Activated CD4-positive, alpha-beta T cell treated with anti-CD3 and anti-CD28 coated beads for 36 hours (primary cell): ENCODE results near the gene OR4Q2. TPM values are rescaled to one million over a fixed set of nuclear protein-coding genes. Genes with fewer than 3 reads are reported as not detected.
"Not testable (repeated sequence)": the region's sequence is repeated elsewhere in the genome, so short reads cannot be mapped to it uniquely, and the experiment has no call there.

Source experiments
- ATAC-seq: fragments of 200-7000 bp; cut with Tn5 transposase; one replicate; pipeline ENCODE4 v1.10.0; 2021; ENCODE audit warnings: mild to moderate bottlenecking, moderate library complexity
- CTCF ChIA-PET: fragments of 350-600 bp; sonication (Branson Sonifier 250); formaldehyde crosslinking; loops from one replicate; lab custom pipeline; 2021; ENCODE audit warnings: antibody characterized with exemption; lab: Charles Lee
- POLR2A ChIA-PET: fragments of 350-600 bp; sonication (Branson Sonifier 250); formaldehyde crosslinking; loops from one replicate; lab custom pipeline; 2021; ENCODE audit warnings: antibody characterized with exemption, inconsistent platforms; lab: Charles Lee
- DNase-seq: peaks from one replicate; pipeline ENCODE4 v3.0.0-alpha.2; 2020
- H3K27ac Mint-ChIP-seq: one replicate; pipeline ENCODE4 v1.8.0; 2021; ENCODE audit warnings: mixed read lengths
- H3K27me3 Mint-ChIP-seq: one replicate; pipeline ENCODE4 v1.8.0; 2021; ENCODE audit warnings: mixed read lengths
- H3K36me3 Mint-ChIP-seq: one replicate; pipeline ENCODE4 v1.8.0; 2021; ENCODE audit warnings: low read depth, mixed read lengths
- H3K4me1 Mint-ChIP-seq: one replicate; pipeline ENCODE4 v1.8.0; 2021; ENCODE audit warnings: mixed read lengths
- H3K4me3 Mint-ChIP-seq: one replicate; pipeline ENCODE4 v1.8.0; 2021; ENCODE audit warnings: mild to moderate bottlenecking, moderate library complexity, mixed read lengths
- H3K9me3 Mint-ChIP-seq: one replicate; pipeline ENCODE4 v1.8.0; 2021; ENCODE audit warnings: low read depth, mixed read lengths
- intact Hi-C, 2 experiments: fragments of 100-400 bp; cut with DNase I in 1 of 2; cut with micrococcal nuclease in 1 of 2; formaldehyde crosslinking; loops; one replicate each; pipeline versions ENCODE4 v1.14.2 to v1.15.1; 2022 to 2024; cut with DNase I, micrococcal nuclease
- total RNA-seq, 2 experiments: library from RNA; stranded (reverse); gene quantifications; one replicate each; pipeline ENCODE4 v1.2.3, GENCODE V29; 2021

OR4Q2 gene
- total RNA-seq = not detected

- Mint-ChIP-seq H3K4me3 (no peak within 1 kb of the TSS), H3K36me3 (no peaks in the 10 kb centered on the region), H3K27me3 (peaks cover 2% of the 10 kb centered on the region), H3K9me3 (no peaks in the 10 kb centered on the region), H3K27ac (no peak within 1 kb of the TSS), H3K4me1 (no peaks in the 10 kb centered on the region)
- ChIA-PET POLR2A (no interaction called here), CTCF (no interaction called here)
- intact Hi-C loops = loop anchor here in 1 of 2 experiments (10.0 kb wide), 1 partner anchor 53 kb away; no protein-coding TSS in a partner anchor
- no peak for ATAC-seq
- no peak for DNase-seq
Measured at GRCh38 chr14:20001863-20002262, at the start of gene OR4Q2. Gene OR4Q2 (plus strand): TSS chr14:20002163.

GRCh38 chr14:19969735-19970134, 32.2 kb upstream of the OR4Q2 start:
- ATAC-seq, H3K27me3 Mint-ChIP-seq, intact Hi-C loops, POLR2A ChIA-PET, CTCF ChIA-PET, H3K36me3 Mint-ChIP-seq, H3K4me3 Mint-ChIP-seq, H3K27ac Mint-ChIP-seq, H3K9me3 Mint-ChIP-seq, DNase-seq: not testable (repeated sequence)
- H3K4me1 Mint-ChIP-seq = peaks cover 28% of the 10 kb centered on the region

GRCh38 chr14:19974844-19975243, 27.1 kb upstream of the OR4Q2 start:
- H3K4me3 Mint-ChIP-seq = no peak overlapping the region
- ATAC-seq (peak; percentile 36), DNase-seq (peak; percentile 6)
- H3K27ac Mint-ChIP-seq = no peak overlapping the region
- no peaks in the 10 kb centered on the region for H3K27me3 Mint-ChIP-seq
- ChIA-PET POLR2A (no interaction called here), CTCF (no interaction called here)
- intact Hi-C loops = no loop called here
- H3K9me3 Mint-ChIP-seq = peaks cover 11% of the 10 kb centered on the region
- peaks cover 32% of the 10 kb centered on the region for H3K4me1 Mint-ChIP-seq
- no peaks in the 10 kb centered on the region for H3K36me3 Mint-ChIP-seq

- Mint-ChIP-seq H3K27ac (no peak within 1 kb of the TSS), H3K9me3 (peaks cover 12% of the 10 kb centered on the region), H3K4me1 (peaks cover 34% of the 10 kb centered on the region), H3K4me3 (no peak within 1 kb of the TSS), H3K27me3 (no peaks in the 10 kb centered on the region), H3K36me3 (no peaks in the 10 kb centered on the region)
- CTCF ChIA-PET = no interaction called here
- DNase-seq (no peak), ATAC-seq (no peak)
- intact Hi-C loops = no loop called here
- POLR2A ChIA-PET = no interaction called here
Measured at GRCh38 chr14:19975291-19975690, 26.7 kb upstream of the OR4Q2 start, which contains the start of gene OR4K15. Gene OR4K15 (plus strand): TSS chr14:19975591. CDS start chr14:19975591, 0 bp downstream.

GRCh38 chr14:19993438-19993837, 8.5 kb upstream of the OR4Q2 start:
- ATAC-seq = no peak
- Mint-ChIP-seq H3K4me3 (no peak overlapping the region), H3K27me3 (no peaks in the 10 kb centered on the region), H3K36me3 (peaks cover 3% of the 10 kb centered on the region), H3K9me3 (peaks cover 11% of the 10 kb centered on the region), H3K4me1 (no peaks in the 10 kb centered on the region), H3K27ac (no peak overlapping the region)
- intact Hi-C loops = no loop called here
- DNase-seq = no peak
- ChIA-PET POLR2A (no interaction called here), CTCF (no interaction called here)

GRCh38 chr14:20002319-20002718, 356 bp downstream of the OR4Q2 start:
- H3K36me3 Mint-ChIP-seq = no peaks in the 10 kb centered on the region
- DNase-seq = no peak
- ATAC-seq = no peak
- peaks cover 2% of the 10 kb centered on the region for H3K27me3 Mint-ChIP-seq
- peaks cover 2% of the 10 kb centered on the region for H3K9me3 Mint-ChIP-seq
- ChIA-PET POLR2A (no interaction called here), CTCF (no interaction called here)
- H3K4me1 Mint-ChIP-seq = no peaks in the 10 kb centered on the region
- H3K4me3 Mint-ChIP-seq = no peak overlapping the region
- intact Hi-C loops = loop anchor here in 1 of 2 experiments (10.0 kb wide), 1 partner anchor 52 kb away; no protein-coding TSS in a partner anchor
- H3K27ac Mint-ChIP-seq = no peak overlapping the region

- no peak overlapping the region for H3K27ac Mint-ChIP-seq
- no peaks in the 10 kb centered on the region for H3K36me3 Mint-ChIP-seq
- no peaks in the 10 kb centered on the region for H3K4me1 Mint-ChIP-seq
- no peak for ATAC-seq
- CTCF ChIA-PET = no interaction called here
- H3K9me3 Mint-ChIP-seq = peaks cover 8% of the 10 kb centered on the region
- DNase-seq = no peak
- intact Hi-C loops = loop anchor here in 1 of 2 experiments (10.0 kb wide), 1 partner anchor 47 kb away; no protein-coding TSS in a partner anchor
- H3K27me3 Mint-ChIP-seq = no peaks in the 10 kb centered on the region
- H3K4me3 Mint-ChIP-seq = no peak overlapping the region
- POLR2A ChIA-PET = no interaction called here
Measured at GRCh38 chr14:20008156-20008555, 6.2 kb downstream of the OR4Q2 start.

- ChIA-PET POLR2A (no interaction called here), CTCF (no interaction called here)
- ATAC-seq = no peak
- Mint-ChIP-seq H3K27me3 (no peaks in the 10 kb centered on the region), H3K4me1 (no peaks in the 10 kb centered on the region), H3K4me3 (no peak within 1 kb of the TSS), H3K36me3 (no peaks in the 10 kb centered on the region), H3K9me3 (peaks cover 1% of the 10 kb centered on the region), H3K27ac (no peak within 1 kb of the TSS)
- no peak for DNase-seq
- intact Hi-C loops = no loop called here
Measured at GRCh38 chr14:20019257-20019865, 17.4 kb downstream of the OR4Q2 start, which contains the start of gene OR4K14. Gene OR4K14 (minus strand): TSS chr14:20019307. CDS start chr14:20015193, 4,114 bp downstream.

- intact Hi-C loops = no loop called here
- no peak for DNase-seq
- Mint-ChIP-seq H3K4me3 (no peak overlapping the region), H3K27me3 (no peaks in the 10 kb centered on the region), H3K27ac (no peak overlapping the region), H3K9me3 (peaks cover 3% of the 10 kb centered on the region), H3K4me1 (no peaks in the 10 kb centered on the region), H3K36me3 (no peaks in the 10 kb centered on the region)
- ChIA-PET POLR2A (no interaction called here), CTCF (no interaction called here)
- ATAC-seq = no peak
Measured at GRCh38 chr14:20031058-20031457, 29.1 kb downstream of the OR4Q2 start.

GRCh38 chr14:20035449-20035848, 33.5 kb downstream of the OR4Q2 start:
- Mint-ChIP-seq H3K36me3 (no peaks in the 10 kb centered on the region), H3K27ac (no peak overlapping the region), H3K4me3 (no peak overlapping the region), H3K4me1 (no peaks in the 10 kb centered on the region), H3K9me3 (peaks cover 2% of the 10 kb centered on the region), H3K27me3 (no peaks in the 10 kb centered on the region)
- intact Hi-C loops = no loop called here
- ChIA-PET CTCF (no interaction called here), POLR2A (no interaction called here)
- no peak for DNase-seq
- ATAC-seq = peak; percentile 23

- no peak within 1 kb of the TSS for H3K27ac Mint-ChIP-seq
- H3K36me3 Mint-ChIP-seq = no peaks in the 10 kb centered on the region
- no peak for DNase-seq
- ChIA-PET POLR2A (no interaction called here), CTCF (no interaction called here)
- peaks cover 2% of the 10 kb centered on the region for H3K9me3 Mint-ChIP-seq
- intact Hi-C loops = no loop called here
- no peak within 1 kb of the TSS for H3K4me3 Mint-ChIP-seq
- no peaks in the 10 kb centered on the region for H3K4me1 Mint-ChIP-seq
- H3K27me3 Mint-ChIP-seq = no peaks in the 10 kb centered on the region
- ATAC-seq = no peak
Measured at GRCh38 chr14:20035938-20036337, 34.0 kb downstream of the OR4Q2 start, which contains the start of gene OR4K13. Gene OR4K13 (minus strand): TSS chr14:20036038. CDS start chr14:20034758, 1,280 bp downstream.

GRCh38 chr14:20044243-20044642, 42.3 kb downstream of the OR4Q2 start:
- H3K4me1 Mint-ChIP-seq = no peaks in the 10 kb centered on the region
- POLR2A ChIA-PET = no interaction called here
- ATAC-seq = no peak

More at GRCh38 chr14:20044243-20044642, 42.3 kb downstream of the OR4Q2 start:
- DNase-seq = no peak
- Mint-ChIP-seq H3K27ac (no peak overlapping the region), H3K4me3 (no peak overlapping the region), H3K36me3 (no peaks in the 10 kb centered on the region), H3K9me3 (peaks cover 2% of the 10 kb centered on the region), H3K27me3 (peaks cover 1% of the 10 kb centered on the region)
- intact Hi-C loops = no loop called here
- CTCF ChIA-PET = no interaction called here
